ENCODE data around the gene NR1I2. TPM values are rescaled to one million over a fixed set of nuclear protein-coding genes. Genes with fewer than 3 reads are reported as not detected.

Gene NR1I2
- total RNA-seq, 1 experiment from 2014 or later: 0.07 TPM

DNA sequence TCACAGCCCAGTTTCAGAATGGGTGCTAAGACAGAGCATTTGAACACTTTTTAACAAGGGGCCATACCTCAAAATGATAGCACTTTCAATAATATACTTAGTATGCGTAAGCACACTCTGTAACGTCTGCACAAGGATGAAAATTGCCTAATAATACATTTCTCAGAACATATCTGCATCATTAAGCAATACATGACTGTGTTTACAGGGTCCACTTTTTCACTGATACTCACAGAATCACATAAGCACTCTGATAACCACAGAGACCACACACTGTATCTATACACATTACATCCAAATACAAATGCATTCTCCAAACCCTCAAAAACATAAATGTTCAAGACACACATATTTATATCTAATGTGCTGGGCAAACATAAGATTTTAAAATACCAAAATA lies 79.8 kb downstream of the NR1I2 start:
- Histone ChIP-seq H2AFZ (ENCODE audit: low read depth, low read length, poor library complexity, severe bottlenecking) (no peak overlapping the region), H3K36me3 (ENCODE audit: control insufficient read depth in 1 of 2, insufficient read depth in 2 of 2, low read length in 2 of 2) (peaks cover 10 to 12% of the 10 kb centered on the region in 2 experiments; a peak in 2 of 4 replicates), H3K27ac (ENCODE audit: low read depth, low read length) (no peak overlapping the region), H3K9ac (ENCODE audit: low read length) (no peak overlapping the region), H4K20me1 (ENCODE audit: insufficient read depth) (no peaks in the 10 kb centered on the region), H3K9me2 (ENCODE audit: insufficient read depth) (no peaks in the 10 kb centered on the region), H3K79me2 (ENCODE audit: insufficient read depth, low read length) (no peaks in the 10 kb centered on the region), H3K4me1 (ENCODE audit: control insufficient read depth in 1 of 2, insufficient read depth in 2 of 2, low read length in 2 of 2) (no peaks in the 10 kb centered on the region), H3K27me3 (ENCODE audit: insufficient read depth, low read length) (no peaks in the 10 kb centered on the region), H3K9me3 (ENCODE audit: control insufficient read depth in 1 of 2, insufficient read depth in 1 of 2, low read depth in 1 of 2, low read length in 2 of 2) (no peaks in the 10 kb centered on the region), H3K4me2 (ENCODE audit: low read length) (no peak overlapping the region), H3K4me3 (replicated peaks in 1 of 2; ENCODE audit: low read depth in 1 of 2, low read length in 2 of 2) (no peak overlapping the region)
- ATAC-seq (no peak), DNase-seq (ENCODE audit: low read depth, low spot score) (no peak)
- POLR2A ChIA-PET: no interaction called here
- TF ChIP-seq POLR2AphosphoS5 (IDR thresholded peaks at IDR 0.05; ENCODE audit: low read depth, low read length): no peak
- no peak for TF ChIP-seq SIN3A (IDR thresholded peaks at IDR 0.05; ENCODE audit: low read depth)
- no peak for TF ChIP-seq FOSL1 (IDR thresholded peaks at IDR 0.05; ENCODE audit: low read depth)
- TF ChIP-seq, protein P1, sequence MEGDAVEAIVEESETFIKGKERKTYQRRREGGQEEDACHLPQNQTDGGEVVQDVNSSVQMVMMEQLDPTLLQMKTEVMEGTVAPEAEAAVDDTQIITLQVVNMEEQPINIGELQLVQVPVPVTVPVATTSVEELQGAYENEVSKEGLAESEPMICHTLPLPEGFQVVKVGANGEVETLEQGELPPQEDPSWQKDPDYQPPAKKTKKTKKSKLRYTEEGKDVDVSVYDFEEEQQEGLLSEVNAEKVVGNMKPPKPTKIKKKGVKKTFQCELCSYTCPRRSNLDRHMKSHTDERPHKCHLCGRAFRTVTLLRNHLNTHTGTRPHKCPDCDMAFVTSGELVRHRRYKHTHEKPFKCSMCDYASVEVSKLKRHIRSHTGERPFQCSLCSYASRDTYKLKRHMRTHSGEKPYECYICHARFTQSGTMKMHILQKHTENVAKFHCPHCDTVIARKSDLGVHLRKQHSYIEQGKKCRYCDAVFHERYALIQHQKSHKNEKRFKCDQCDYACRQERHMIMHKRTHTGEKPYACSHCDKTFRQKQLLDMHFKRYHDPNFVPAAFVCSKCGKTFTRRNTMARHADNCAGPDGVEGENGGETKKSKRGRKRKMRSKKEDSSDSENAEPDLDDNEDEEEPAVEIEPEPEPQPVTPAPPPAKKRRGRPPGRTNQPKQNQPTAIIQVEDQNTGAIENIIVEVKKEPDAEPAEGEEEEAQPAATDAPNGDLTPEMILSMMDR (IDR thresholded peaks at IDR 0.05 in 2 of 3, conservative IDR thresholded peaks at IDR 0.05 in 1 of 3; ENCODE audit: borderline replicate concordance in 1 of 3, insufficient read depth in 1 of 3, low read depth in 2 of 3, low read length in 2 of 3): no peak
- no peak for TF ChIP-seq YY1 (IDR thresholded peaks at IDR 0.05; ENCODE audit: extremely low read depth, insufficient replicate concordance, low read depth, low read length)
- TF ChIP-seq, protein P2, sequence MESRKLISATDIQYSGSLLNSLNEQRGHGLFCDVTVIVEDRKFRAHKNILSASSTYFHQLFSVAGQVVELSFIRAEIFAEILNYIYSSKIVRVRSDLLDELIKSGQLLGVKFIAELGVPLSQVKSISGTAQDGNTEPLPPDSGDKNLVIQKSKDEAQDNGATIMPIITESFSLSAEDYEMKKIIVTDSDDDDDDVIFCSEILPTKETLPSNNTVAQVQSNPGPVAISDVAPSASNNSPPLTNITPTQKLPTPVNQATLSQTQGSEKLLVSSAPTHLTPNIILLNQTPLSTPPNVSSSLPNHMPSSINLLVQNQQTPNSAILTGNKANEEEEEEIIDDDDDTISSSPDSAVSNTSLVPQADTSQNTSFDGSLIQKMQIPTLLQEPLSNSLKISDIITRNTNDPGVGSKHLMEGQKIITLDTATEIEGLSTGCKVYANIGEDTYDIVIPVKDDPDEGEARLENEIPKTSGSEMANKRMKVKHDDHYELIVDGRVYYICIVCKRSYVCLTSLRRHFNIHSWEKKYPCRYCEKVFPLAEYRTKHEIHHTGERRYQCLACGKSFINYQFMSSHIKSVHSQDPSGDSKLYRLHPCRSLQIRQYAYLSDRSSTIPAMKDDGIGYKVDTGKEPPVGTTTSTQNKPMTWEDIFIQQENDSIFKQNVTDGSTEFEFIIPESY (IDR thresholded peaks at IDR 0.05; ENCODE audit: extremely low read depth, insufficient replicate concordance, low read length): no peak
- CTCF ChIA-PET: no interaction called here
- RAD21 ChIA-PET (ENCODE audit: low non-redundant PET in 1 of 2, low total read pairs in 2 of 2, uncharacterized antibody in 2 of 2, unreplicated experiment in 2 of 2): no interaction called here
- intact Hi-C loops (cut with micrococcal nuclease): no loop called here
- BruUV-seq (replicated peaks): no TSS peak

All from HCT116 (cell line).